ENCODE results near the gene EPB41L3. TPM values are rescaled to one million over a fixed set of nuclear protein-coding genes. Genes with fewer than 3 reads are reported as not detected.

The EPB41L3 gene
- total RNA-seq, 1 experiment from 2014 or later, result 8.7 TPM

- Histone ChIP-seq H3K9me3 (no peaks in the 10 kb centered on the region), H3K4me3 (ENCODE audit: low read depth, low read length) (no peak overlapping the region), H3K4me1 (no peaks in the 10 kb centered on the region), H3K27me3 (replicated peaks; ENCODE audit: control insufficient read depth, insufficient read depth, low read length) (no peaks in the 10 kb centered on the region), H3K36me3 (ENCODE audit: control insufficient read depth, insufficient read depth, low read length) (no peaks in the 10 kb centered on the region)
- no TSS peak for BruUV-seq (replicated peaks)
- H3K4me3 Mint-ChIP-seq (ENCODE audit: unreplicated experiment), result no peak overlapping the region
- no peaks in the 10 kb centered on the region for H3K4me1 Mint-ChIP-seq (ENCODE audit: low read depth, unreplicated experiment)
- no peak for DNase-seq
- ChIA-PET CTCF (no interaction called here), POLR2A (no interaction called here)
- TF ChIP-seq CTCF (IDR thresholded peaks at IDR 0.05; ENCODE audit: insufficient read depth in 1 of 2, low read depth in 1 of 2, low read length in 1 of 2, severe bottlenecking in 1 of 2, unreplicated experiment in 1 of 2), result no peak
- H3K36me3 Mint-ChIP-seq (ENCODE audit: insufficient read depth, unreplicated experiment), result no peaks in the 10 kb centered on the region
- H3K9me3 Mint-ChIP-seq (ENCODE audit: unreplicated experiment), result no peaks in the 10 kb centered on the region
- H3K27ac Mint-ChIP-seq (ENCODE audit: unreplicated experiment), result no peak overlapping the region
- intact Hi-C loops (cut with micrococcal nuclease; ENCODE audit: unreplicated experiment), result no loop called here
- peaks cover 4% of the 10 kb centered on the region for H3K27me3 Mint-ChIP-seq (ENCODE audit: insufficient read depth, unreplicated experiment)
These were observed 113.7 kb downstream of the EPB41L3 start for GRCh38 chr18:5430131-5430530.

- Histone ChIP-seq H3K27me3 (replicated peaks; ENCODE audit: control insufficient read depth, insufficient read depth, low read length) (no peaks in the 10 kb centered on the region), H3K4me3 (ENCODE audit: low read depth, low read length) (no peak overlapping the region), H3K4me1 (no peaks in the 10 kb centered on the region), H3K36me3 (ENCODE audit: control insufficient read depth, insufficient read depth, low read length) (no peaks in the 10 kb centered on the region), H3K9me3 (no peaks in the 10 kb centered on the region)
- H3K4me3 Mint-ChIP-seq (ENCODE audit: unreplicated experiment), result no peak overlapping the region
- DNase-seq, result no peak
- intact Hi-C loops (cut with micrococcal nuclease; ENCODE audit: unreplicated experiment), result no loop called here
- no peak for TF ChIP-seq CTCF (IDR thresholded peaks at IDR 0.05; ENCODE audit: insufficient read depth in 1 of 2, low read depth in 1 of 2, low read length in 1 of 2, severe bottlenecking in 1 of 2, unreplicated experiment in 1 of 2)
- no peak overlapping the region for H3K27ac Mint-ChIP-seq (ENCODE audit: unreplicated experiment)
- BruUV-seq (replicated peaks), result no TSS peak
- peaks cover 4% of the 10 kb centered on the region for H3K27me3 Mint-ChIP-seq (ENCODE audit: insufficient read depth, unreplicated experiment)
- ChIA-PET CTCF (no interaction called here), POLR2A (no interaction called here)
- H3K9me3 Mint-ChIP-seq (ENCODE audit: unreplicated experiment), result no peaks in the 10 kb centered on the region
- H3K4me1 Mint-ChIP-seq (ENCODE audit: low read depth, unreplicated experiment), result no peaks in the 10 kb centered on the region
- H3K36me3 Mint-ChIP-seq (ENCODE audit: insufficient read depth, unreplicated experiment), result no peaks in the 10 kb centered on the region
These were observed 114.1 kb downstream of the EPB41L3 start for GRCh38 chr18:5429681-5430080.

GRCh38 chr18:5425721-5426120, 118.1 kb downstream of the EPB41L3 start:
- intact Hi-C loops (cut with micrococcal nuclease; ENCODE audit: unreplicated experiment), result no loop called here
- H3K36me3 Mint-ChIP-seq (ENCODE audit: insufficient read depth, unreplicated experiment), result no peaks in the 10 kb centered on the region
- no peak overlapping the region for H3K27ac Mint-ChIP-seq (ENCODE audit: unreplicated experiment)
- H3K4me1 ChIP-seq, result no peaks in the 10 kb centered on the region
- BruUV-seq (replicated peaks), result no TSS peak
- no peaks in the 10 kb centered on the region for H3K27me3 ChIP-seq (replicated peaks; ENCODE audit: control insufficient read depth, insufficient read depth, low read length)
- H3K4me3 Mint-ChIP-seq (ENCODE audit: unreplicated experiment), result no peak overlapping the region
- H3K27me3 Mint-ChIP-seq (ENCODE audit: insufficient read depth, unreplicated experiment), result peaks cover 5% of the 10 kb centered on the region
- H3K4me1 Mint-ChIP-seq (ENCODE audit: low read depth, unreplicated experiment), result no peaks in the 10 kb centered on the region
- DNase-seq, result no peak
- ChIA-PET CTCF (no interaction called here), POLR2A (no interaction called here)
- no peak overlapping the region for H3K4me3 ChIP-seq (ENCODE audit: low read depth, low read length)
- H3K9me3 ChIP-seq, result no peaks in the 10 kb centered on the region
- no peak for TF ChIP-seq CTCF (IDR thresholded peaks at IDR 0.05; ENCODE audit: insufficient read depth in 1 of 2, low read depth in 1 of 2, low read length in 1 of 2, severe bottlenecking in 1 of 2, unreplicated experiment in 1 of 2)
- no peaks in the 10 kb centered on the region for H3K9me3 Mint-ChIP-seq (ENCODE audit: unreplicated experiment)
- no peaks in the 10 kb centered on the region for H3K36me3 ChIP-seq (ENCODE audit: control insufficient read depth, insufficient read depth, low read length)

Measured in Caco-2 (cell line).